Endothelial cell of umbilical vein (primary cell): ENCODE data around the gene CHRNA7.

Source experiments
- EZH2 ChIP-seq: IDR thresholded peaks from 2 replicates; pipeline ENCODE4 v1.6.1; 2012; ENCODE audit warnings: borderline replicate concordance, low read depth, mild to moderate bottlenecking, moderate library complexity, low read length, inconsistent platforms; ENCODE audit not compliant: severe bottlenecking
- JUN ChIP-seq: IDR thresholded peaks from 2 replicates; pipeline ENCODE4 v1.6.1; 2011; ENCODE audit warnings: borderline replicate concordance, low read depth; ENCODE audit not compliant: insufficient read length, insufficient read depth
- POLR2A ChIP-seq: IDR thresholded peaks from 2 replicates; pipeline ENCODE4 v1.6.1; 2012; ENCODE audit warnings: low read depth, mild to moderate bottlenecking, control low read depth, low read length
- POLR2AphosphoS5 ChIP-seq: IDR thresholded peaks from 2 replicates; pipeline ENCODE4 v1.6.1; 2012; ENCODE audit warnings: low read depth, mild to moderate bottlenecking, control low read depth, low read length, moderate library complexity; ENCODE audit not compliant: insufficient read depth
- TF ChIP-seq, protein P1 (sequence below): IDR thresholded peaks from 2 replicates; pipeline ENCODE4 v1.6.1; 2011; ENCODE audit not compliant: insufficient read depth, insufficient read length
- TF ChIP-seq, protein P2 (sequence below), 2 donors: IDR thresholded peaks; 1 replicate in 1 of 2; 2 replicates in 1 of 2; pipeline ENCODE4 v1.5.1; 2011; ENCODE audit warnings: low read length in 2 of 2, mild to moderate bottlenecking in 2 of 2, moderate library complexity in 2 of 2, control low read depth in 1 of 2, inconsistent platforms in 1 of 2, low read depth in 1 of 2; ENCODE audit not compliant: insufficient read depth in 1 of 2; ENCODE audit errors: extremely low read depth in 1 of 2

GRCh38 chr15:32131803-32132202 lies 101.5 kb downstream of the CHRNA7 start:
- TF ChIP-seq, protein P1, sequence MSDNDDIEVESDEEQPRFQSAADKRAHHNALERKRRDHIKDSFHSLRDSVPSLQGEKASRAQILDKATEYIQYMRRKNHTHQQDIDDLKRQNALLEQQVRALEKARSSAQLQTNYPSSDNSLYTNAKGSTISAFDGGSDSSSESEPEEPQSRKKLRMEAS: no peak
- TF ChIP-seq POLR2AphosphoS5 (no peak), EZH2 (no peak), POLR2A (no peak), JUN (no peak)
- TF ChIP-seq, protein P2, sequence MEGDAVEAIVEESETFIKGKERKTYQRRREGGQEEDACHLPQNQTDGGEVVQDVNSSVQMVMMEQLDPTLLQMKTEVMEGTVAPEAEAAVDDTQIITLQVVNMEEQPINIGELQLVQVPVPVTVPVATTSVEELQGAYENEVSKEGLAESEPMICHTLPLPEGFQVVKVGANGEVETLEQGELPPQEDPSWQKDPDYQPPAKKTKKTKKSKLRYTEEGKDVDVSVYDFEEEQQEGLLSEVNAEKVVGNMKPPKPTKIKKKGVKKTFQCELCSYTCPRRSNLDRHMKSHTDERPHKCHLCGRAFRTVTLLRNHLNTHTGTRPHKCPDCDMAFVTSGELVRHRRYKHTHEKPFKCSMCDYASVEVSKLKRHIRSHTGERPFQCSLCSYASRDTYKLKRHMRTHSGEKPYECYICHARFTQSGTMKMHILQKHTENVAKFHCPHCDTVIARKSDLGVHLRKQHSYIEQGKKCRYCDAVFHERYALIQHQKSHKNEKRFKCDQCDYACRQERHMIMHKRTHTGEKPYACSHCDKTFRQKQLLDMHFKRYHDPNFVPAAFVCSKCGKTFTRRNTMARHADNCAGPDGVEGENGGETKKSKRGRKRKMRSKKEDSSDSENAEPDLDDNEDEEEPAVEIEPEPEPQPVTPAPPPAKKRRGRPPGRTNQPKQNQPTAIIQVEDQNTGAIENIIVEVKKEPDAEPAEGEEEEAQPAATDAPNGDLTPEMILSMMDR (IDR thresholded peaks at IDR 0.05; ENCODE audit: extremely low read depth in 1 of 2, insufficient read depth in 1 of 2, low read depth in 1 of 2, low read length in 2 of 2): no peak
